ENCODE results near the gene RTN1. TPM values are rescaled to one million over a fixed set of nuclear protein-coding genes. Genes with fewer than 3 reads are reported as not detected.

The RTN1 gene
- total RNA-seq, 1 donor from 2014 or later: 2.6 TPM

DNA sequence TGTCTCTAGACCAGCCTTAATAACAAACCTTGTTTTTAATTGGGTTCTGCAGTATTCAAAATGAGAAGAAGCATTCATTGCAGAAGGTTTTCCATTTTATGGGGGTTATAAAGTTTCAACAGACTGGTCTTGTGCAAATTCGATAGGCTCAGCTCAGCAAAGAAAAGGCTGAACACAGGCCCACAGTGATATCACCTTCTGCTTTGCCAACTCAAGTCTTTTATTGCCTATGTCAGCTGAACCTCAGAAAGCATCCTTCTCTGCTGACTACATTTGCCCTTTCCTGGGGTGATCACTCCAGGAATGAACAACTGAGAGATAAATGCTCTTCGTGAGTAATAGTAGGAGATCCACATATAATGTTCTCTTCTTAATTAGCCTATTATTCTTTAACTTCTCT, 159.5 kb downstream of the RTN1 start:
- Histone ChIP-seq H3K4me3 (ENCODE audit: low read length in 3 of 3) (no peak overlapping the region), H3K9me3 (ENCODE audit: control insufficient read depth in 3 of 3, low read length in 3 of 3) (no peaks in the 10 kb centered on the region), H3K27ac (ENCODE audit: low read depth, low read length) (no peak overlapping the region), H3K4me1 (ENCODE audit: control insufficient read depth in 3 of 3, insufficient read depth in 3 of 3, low read length in 3 of 3) (no peaks in the 10 kb centered on the region), H3K9ac (ENCODE audit: low read depth in 1 of 3, low read length in 3 of 3) (no peak overlapping the region), H3K27me3 (ENCODE audit: control insufficient read depth in 3 of 3, insufficient read depth in 3 of 3, low read length in 3 of 3) (no peaks in the 10 kb centered on the region), H3K36me3 (ENCODE audit: control insufficient read depth in 3 of 3, insufficient read depth in 3 of 3, low read length in 3 of 3) (no peaks in the 10 kb centered on the region)

- Histone ChIP-seq H3K36me3 (ENCODE audit: control insufficient read depth in 3 of 3, insufficient read depth in 3 of 3, low read length in 3 of 3) (no peaks in the 10 kb centered on the region), H3K27ac (ENCODE audit: low read depth, low read length) (no peak overlapping the region), H3K9ac (ENCODE audit: low read depth in 1 of 3, low read length in 3 of 3) (no peak overlapping the region), H3K9me3 (ENCODE audit: control insufficient read depth in 3 of 3, low read length in 3 of 3) (no peaks in the 10 kb centered on the region), H3K4me3 (ENCODE audit: low read length in 3 of 3) (no peak overlapping the region), H3K4me1 (ENCODE audit: control insufficient read depth in 3 of 3, insufficient read depth in 3 of 3, low read length in 3 of 3) (no peaks in the 10 kb centered on the region), H3K27me3 (ENCODE audit: control insufficient read depth in 3 of 3, insufficient read depth in 3 of 3, low read length in 3 of 3) (no peaks in the 10 kb centered on the region)
These were observed 162.6 kb downstream of the RTN1 start for GRCh38 chr14:59707778-59708561.

- H3K9ac ChIP-seq (ENCODE audit: low read depth in 1 of 3, low read length in 3 of 3): no peak overlapping the region
- no peaks in the 10 kb centered on the region for H3K27me3 ChIP-seq (ENCODE audit: control insufficient read depth in 3 of 3, insufficient read depth in 3 of 3, low read length in 3 of 3)
- H3K27ac ChIP-seq (ENCODE audit: low read depth, low read length): no peak overlapping the region
- H3K9me3 ChIP-seq (ENCODE audit: control insufficient read depth in 3 of 3, low read length in 3 of 3): no peaks in the 10 kb centered on the region
- H3K4me1 ChIP-seq (ENCODE audit: control insufficient read depth in 3 of 3, insufficient read depth in 3 of 3, low read length in 3 of 3): no peaks in the 10 kb centered on the region
- H3K36me3 ChIP-seq (ENCODE audit: control insufficient read depth in 3 of 3, insufficient read depth in 3 of 3, low read length in 3 of 3): no peaks in the 10 kb centered on the region
- H3K4me3 ChIP-seq (ENCODE audit: low read length in 3 of 3): no peak overlapping the region
These were observed 164.7 kb downstream of the RTN1 start for GRCh38 chr14:59705866-59706265.

DNA sequence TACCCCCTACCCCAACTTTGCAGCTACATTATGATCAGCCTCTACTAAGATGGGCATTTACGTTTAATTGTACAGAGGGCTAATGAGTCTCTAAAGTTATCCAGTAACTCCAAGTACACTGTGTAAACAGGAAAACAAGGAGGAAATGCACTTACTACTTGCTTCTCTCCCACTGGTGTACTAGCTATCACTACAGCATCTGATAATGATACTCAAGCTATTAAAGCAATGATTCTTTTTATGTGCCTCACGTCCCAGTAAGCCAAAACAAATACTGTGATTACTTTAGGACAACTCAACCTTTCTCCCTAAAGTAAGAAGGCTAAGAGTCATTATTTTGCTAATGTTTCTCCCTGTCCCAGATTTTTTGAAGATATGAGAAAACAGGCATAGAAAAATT, 165.3 kb downstream of the RTN1 start:
- Histone ChIP-seq H3K27me3 (ENCODE audit: control insufficient read depth in 3 of 3, insufficient read depth in 3 of 3, low read length in 3 of 3) (no peaks in the 10 kb centered on the region), H3K27ac (ENCODE audit: low read depth, low read length) (no peak overlapping the region), H3K4me3 (ENCODE audit: low read length in 3 of 3) (no peak overlapping the region), H3K36me3 (ENCODE audit: control insufficient read depth in 3 of 3, insufficient read depth in 3 of 3, low read length in 3 of 3) (no peaks in the 10 kb centered on the region), H3K9ac (ENCODE audit: low read depth in 1 of 3, low read length in 3 of 3) (no peak overlapping the region), H3K4me1 (ENCODE audit: control insufficient read depth in 3 of 3, insufficient read depth in 3 of 3, low read length in 3 of 3) (no peaks in the 10 kb centered on the region), H3K9me3 (ENCODE audit: control insufficient read depth in 3 of 3, low read length in 3 of 3) (no peaks in the 10 kb centered on the region)

- Histone ChIP-seq H3K4me1 (ENCODE audit: control insufficient read depth in 3 of 3, insufficient read depth in 3 of 3, low read length in 3 of 3) (no peaks in the 10 kb centered on the region), H3K27ac (ENCODE audit: low read depth, low read length) (no peak overlapping the region), H3K36me3 (ENCODE audit: control insufficient read depth in 3 of 3, insufficient read depth in 3 of 3, low read length in 3 of 3) (no peaks in the 10 kb centered on the region), H3K4me3 (ENCODE audit: low read length in 3 of 3) (no peak overlapping the region), H3K9ac (ENCODE audit: low read depth in 1 of 3, low read length in 3 of 3) (no peak overlapping the region), H3K27me3 (ENCODE audit: control insufficient read depth in 3 of 3, insufficient read depth in 3 of 3, low read length in 3 of 3) (no peaks in the 10 kb centered on the region), H3K9me3 (ENCODE audit: control insufficient read depth in 3 of 3, low read length in 3 of 3) (no peaks in the 10 kb centered on the region)
These were observed 166.4 kb downstream of the RTN1 start for GRCh38 chr14:59704054-59704645.

DNA sequence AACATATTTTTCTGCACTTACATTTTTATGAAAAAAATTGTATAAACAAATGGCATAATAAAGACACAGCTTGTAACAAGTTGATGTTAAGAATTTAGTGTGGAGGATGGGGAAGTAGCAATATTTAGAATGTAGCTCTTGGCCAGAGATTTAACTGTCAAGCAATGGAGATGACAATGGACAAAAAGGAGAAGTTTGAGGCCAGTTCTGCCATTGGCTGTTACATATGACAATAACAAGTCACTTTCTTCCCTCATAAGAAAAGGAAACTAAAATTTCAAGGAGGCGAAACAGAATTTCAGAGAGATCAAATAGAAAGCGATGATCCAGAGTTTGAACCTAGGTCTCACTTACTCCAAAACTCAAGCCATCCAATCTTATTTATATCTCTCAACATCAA, 171.1 kb downstream of the RTN1 start:
- Histone ChIP-seq H3K9me3 (ENCODE audit: control insufficient read depth in 3 of 3, low read length in 3 of 3) (no peaks in the 10 kb centered on the region), H3K36me3 (ENCODE audit: control insufficient read depth in 3 of 3, insufficient read depth in 3 of 3, low read length in 3 of 3) (no peaks in the 10 kb centered on the region), H3K4me1 (ENCODE audit: control insufficient read depth in 3 of 3, insufficient read depth in 3 of 3, low read length in 3 of 3) (no peaks in the 10 kb centered on the region), H3K27me3 (ENCODE audit: control insufficient read depth in 3 of 3, insufficient read depth in 3 of 3, low read length in 3 of 3) (no peaks in the 10 kb centered on the region), H3K27ac (ENCODE audit: low read depth, low read length) (no peak overlapping the region), H3K9ac (ENCODE audit: low read depth in 1 of 3, low read length in 3 of 3) (no peak overlapping the region), H3K4me3 (ENCODE audit: low read length in 3 of 3) (no peak overlapping the region)

- no peaks in the 10 kb centered on the region for H3K27me3 ChIP-seq (ENCODE audit: control insufficient read depth in 3 of 3, insufficient read depth in 3 of 3, low read length in 3 of 3)
- H3K4me3 ChIP-seq (ENCODE audit: low read length in 3 of 3): no peak overlapping the region
- no peaks in the 10 kb centered on the region for H3K4me1 ChIP-seq (ENCODE audit: control insufficient read depth in 3 of 3, insufficient read depth in 3 of 3, low read length in 3 of 3)
- H3K9me3 ChIP-seq (ENCODE audit: control insufficient read depth in 3 of 3, low read length in 3 of 3): no peaks in the 10 kb centered on the region
- no peak overlapping the region for H3K27ac ChIP-seq (ENCODE audit: low read depth, low read length)
- H3K9ac ChIP-seq (ENCODE audit: low read depth in 1 of 3, low read length in 3 of 3): no peak overlapping the region
- no peaks in the 10 kb centered on the region for H3K36me3 ChIP-seq (ENCODE audit: control insufficient read depth in 3 of 3, insufficient read depth in 3 of 3, low read length in 3 of 3)
These were observed 171.8 kb downstream of the RTN1 start for GRCh38 chr14:59698793-59699192.

DNA sequence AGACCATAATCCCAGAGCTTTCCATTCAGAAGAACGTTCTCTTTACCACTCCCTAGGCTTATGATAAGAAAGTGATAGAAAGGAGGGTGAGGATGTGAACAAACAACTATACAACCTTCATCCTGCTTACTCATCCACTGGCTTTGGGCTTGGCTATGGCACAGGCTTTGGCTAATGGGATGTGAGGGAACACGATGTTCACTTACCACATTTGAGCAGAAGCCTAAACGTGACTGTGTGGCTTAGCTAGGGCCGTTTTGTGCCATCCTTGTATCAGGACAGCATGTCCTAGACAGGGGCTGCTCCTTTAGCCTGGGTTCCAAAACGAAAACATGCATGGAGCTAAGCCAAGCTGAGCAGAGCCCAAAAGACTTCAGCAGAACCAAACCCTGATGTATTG, 175.4 kb downstream of the RTN1 start:
- no peaks in the 10 kb centered on the region for H3K4me1 ChIP-seq (ENCODE audit: control insufficient read depth in 3 of 3, insufficient read depth in 3 of 3, low read length in 3 of 3)
- no peak overlapping the region for H3K9ac ChIP-seq (ENCODE audit: low read depth in 1 of 3, low read length in 3 of 3)
- no peaks in the 10 kb centered on the region for H3K27me3 ChIP-seq (ENCODE audit: control insufficient read depth in 3 of 3, insufficient read depth in 3 of 3, low read length in 3 of 3)
- no peaks in the 10 kb centered on the region for H3K9me3 ChIP-seq (ENCODE audit: control insufficient read depth in 3 of 3, low read length in 3 of 3)
- no peak overlapping the region for H3K4me3 ChIP-seq (ENCODE audit: low read length in 3 of 3)
- H3K27ac ChIP-seq (ENCODE audit: low read depth, low read length): no peak overlapping the region
- no peaks in the 10 kb centered on the region for H3K36me3 ChIP-seq (ENCODE audit: control insufficient read depth in 3 of 3, insufficient read depth in 3 of 3, low read length in 3 of 3)

GRCh38 chr14:59691266-59691665, 179.3 kb downstream of the RTN1 start:
- H3K4me1 ChIP-seq (ENCODE audit: control insufficient read depth in 3 of 3, insufficient read depth in 3 of 3, low read length in 3 of 3): no peaks in the 10 kb centered on the region
- no peaks in the 10 kb centered on the region for H3K27me3 ChIP-seq (ENCODE audit: control insufficient read depth in 3 of 3, insufficient read depth in 3 of 3, low read length in 3 of 3)
- no peak overlapping the region for H3K9ac ChIP-seq (ENCODE audit: low read depth in 1 of 3, low read length in 3 of 3)
- H3K9me3 ChIP-seq (ENCODE audit: control insufficient read depth in 3 of 3, low read length in 3 of 3): no peaks in the 10 kb centered on the region
- no peak overlapping the region for H3K27ac ChIP-seq (ENCODE audit: low read depth, low read length)
- H3K4me3 ChIP-seq (ENCODE audit: low read length in 3 of 3): no peak overlapping the region
- H3K36me3 ChIP-seq (ENCODE audit: control insufficient read depth in 3 of 3, insufficient read depth in 3 of 3, low read length in 3 of 3): no peaks in the 10 kb centered on the region

DNA sequence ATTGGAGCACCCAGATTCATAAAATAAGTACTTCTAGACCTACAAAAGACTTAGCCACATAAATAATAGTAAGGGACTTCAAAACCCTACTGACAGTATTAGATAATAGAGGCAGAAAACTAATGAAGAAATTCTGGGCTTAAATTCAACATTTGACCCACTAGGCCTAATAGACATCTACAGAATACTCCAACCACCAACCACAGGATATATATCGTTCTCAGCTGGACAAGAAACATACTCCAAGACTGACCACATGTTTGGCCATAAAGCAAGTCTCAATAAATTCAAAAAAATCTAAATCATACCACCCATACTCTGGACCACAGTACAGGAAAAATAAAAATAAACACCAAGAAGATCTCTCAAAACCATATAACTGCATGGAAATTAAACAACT, 180.2 kb downstream of the RTN1 start:
- no peak overlapping the region for H3K4me3 ChIP-seq (ENCODE audit: low read length in 3 of 3)
- H3K36me3 ChIP-seq (ENCODE audit: control insufficient read depth in 3 of 3, insufficient read depth in 3 of 3, low read length in 3 of 3): no peaks in the 10 kb centered on the region
- H3K9ac ChIP-seq (ENCODE audit: low read depth in 1 of 3, low read length in 3 of 3): no peak overlapping the region
- H3K27ac ChIP-seq (ENCODE audit: low read depth, low read length): no peak overlapping the region
- no peaks in the 10 kb centered on the region for H3K27me3 ChIP-seq (ENCODE audit: control insufficient read depth in 3 of 3, insufficient read depth in 3 of 3, low read length in 3 of 3)
- no peaks in the 10 kb centered on the region for H3K9me3 ChIP-seq (ENCODE audit: control insufficient read depth in 3 of 3, low read length in 3 of 3)
- no peaks in the 10 kb centered on the region for H3K4me1 ChIP-seq (ENCODE audit: control insufficient read depth in 3 of 3, insufficient read depth in 3 of 3, low read length in 3 of 3)
